MCF 10A (cell line): ENCODE data around the gene BRINP3. TPM values are rescaled to one million over a fixed set of nuclear protein-coding genes. Genes with fewer than 3 reads are reported as not detected.

Source experiments
- BruUV-seq: library from RNA; stranded (reverse); fragments of 400-500 nt; replicated peaks from 2 replicates; lab custom pipeline; 2021; lab: Mats Ljungman, UMichigan
- CTCF ChIA-PET: fragments of 300-600 bp; sonication (Branson Sonifier 250); formaldehyde crosslinking; extraction: SDS; loops from one replicate; lab custom pipeline; 2021; ENCODE audit warnings: antibody characterized with exemption, inconsistent platforms; lab: Yijun Ruan, JAX
- POLR2A ChIA-PET: fragments of 300-600, 350-650 bp; sonication (Branson Sonifier 250); formaldehyde crosslinking; extraction: SDS; loops from one replicate; lab custom pipeline; 2020; ENCODE audit warnings: antibody characterized with exemption, inconsistent platforms; lab: Yijun Ruan, JAX
- DNase-seq: peaks from one replicate; pipeline ENCODE4 v3.0.0-alpha.2; 2018; ENCODE audit not compliant: unreplicated experiment
- H3K27ac Mint-ChIP-seq: one replicate; pipeline ENCODE4 v1.8.0; 2022; ENCODE audit warnings: mild to moderate bottlenecking, low read depth, mixed read lengths; ENCODE audit not compliant: unreplicated experiment
- H3K27me3 Mint-ChIP-seq: one replicate; pipeline ENCODE4 v1.8.0; 2022; ENCODE audit warnings: mixed read lengths; ENCODE audit not compliant: insufficient read depth, unreplicated experiment
- H3K36me3 Mint-ChIP-seq: one replicate; pipeline ENCODE4 v1.8.0; 2022; ENCODE audit warnings: mild to moderate bottlenecking, moderate library complexity, mixed read lengths; ENCODE audit not compliant: insufficient read depth, unreplicated experiment
- H3K4me1 Mint-ChIP-seq: one replicate; pipeline ENCODE4 v1.8.0; 2022; ENCODE audit warnings: mixed read lengths; ENCODE audit not compliant: insufficient read depth, unreplicated experiment
- H3K4me3 Mint-ChIP-seq: one replicate; pipeline ENCODE4 v1.8.0; 2022; ENCODE audit warnings: mild to moderate bottlenecking, moderate library complexity, mixed read lengths; ENCODE audit not compliant: unreplicated experiment
- H3K9me3 Mint-ChIP-seq: one replicate; pipeline ENCODE4 v1.8.0; 2022; ENCODE audit warnings: mixed read lengths; ENCODE audit not compliant: unreplicated experiment
- intact Hi-C: fragments of 100-400 bp; cut with micrococcal nuclease; formaldehyde crosslinking; loops from 2 replicates; pipeline ENCODE4 v1.14.1; 2022
- total RNA-seq: library from RNA; stranded (reverse); gene quantifications from 2 replicates; pipeline ENCODE4 v1.2.3, GENCODE V29; 2022
- TF ChIP-seq, protein P1 (sequence below): fragments of 200-600 bp; IDR thresholded peaks from one replicate; pipeline ENCODE4 v1.8.0; 2022; ENCODE audit warnings: antibody characterized with exemption, mild to moderate bottlenecking; ENCODE audit not compliant: unreplicated experiment

Gene BRINP3
- total RNA-seq, 1 experiment from 2014 or later = 0.26 TPM

DNA sequence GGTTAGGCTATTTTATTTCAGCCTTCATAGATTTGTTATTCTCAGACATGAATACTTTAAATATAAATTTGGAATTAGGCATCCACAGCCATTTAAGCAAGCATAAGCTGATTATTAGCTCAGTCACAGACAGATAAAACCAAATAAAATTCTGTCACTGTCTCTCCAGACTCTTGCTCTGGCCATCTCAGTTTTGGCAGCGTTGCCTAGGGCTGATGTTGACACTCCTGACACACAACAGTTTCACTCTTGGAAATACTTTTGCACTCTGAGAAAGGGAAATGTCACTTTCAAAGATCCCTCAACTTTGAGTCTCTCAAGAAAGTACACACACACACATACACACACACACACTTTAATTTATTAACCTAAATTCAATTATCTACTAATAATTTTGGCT, 372.7 kb downstream of the BRINP3 start:
- ChIA-PET POLR2A (no interaction called here), CTCF (no interaction called here)
- no TSS peak for BruUV-seq
- Mint-ChIP-seq H3K4me1 (no peaks in the 10 kb centered on the region), H3K36me3 (peaks cover 4% of the 10 kb centered on the region), H3K27ac (no peak overlapping the region), H3K27me3 (no peaks in the 10 kb centered on the region), H3K9me3 (no peaks in the 10 kb centered on the region), H3K4me3 (no peak overlapping the region)
- intact Hi-C loops = no loop called here
- TF ChIP-seq, protein P1, sequence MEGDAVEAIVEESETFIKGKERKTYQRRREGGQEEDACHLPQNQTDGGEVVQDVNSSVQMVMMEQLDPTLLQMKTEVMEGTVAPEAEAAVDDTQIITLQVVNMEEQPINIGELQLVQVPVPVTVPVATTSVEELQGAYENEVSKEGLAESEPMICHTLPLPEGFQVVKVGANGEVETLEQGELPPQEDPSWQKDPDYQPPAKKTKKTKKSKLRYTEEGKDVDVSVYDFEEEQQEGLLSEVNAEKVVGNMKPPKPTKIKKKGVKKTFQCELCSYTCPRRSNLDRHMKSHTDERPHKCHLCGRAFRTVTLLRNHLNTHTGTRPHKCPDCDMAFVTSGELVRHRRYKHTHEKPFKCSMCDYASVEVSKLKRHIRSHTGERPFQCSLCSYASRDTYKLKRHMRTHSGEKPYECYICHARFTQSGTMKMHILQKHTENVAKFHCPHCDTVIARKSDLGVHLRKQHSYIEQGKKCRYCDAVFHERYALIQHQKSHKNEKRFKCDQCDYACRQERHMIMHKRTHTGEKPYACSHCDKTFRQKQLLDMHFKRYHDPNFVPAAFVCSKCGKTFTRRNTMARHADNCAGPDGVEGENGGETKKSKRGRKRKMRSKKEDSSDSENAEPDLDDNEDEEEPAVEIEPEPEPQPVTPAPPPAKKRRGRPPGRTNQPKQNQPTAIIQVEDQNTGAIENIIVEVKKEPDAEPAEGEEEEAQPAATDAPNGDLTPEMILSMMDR = no peak
- no peak for DNase-seq

DNA sequence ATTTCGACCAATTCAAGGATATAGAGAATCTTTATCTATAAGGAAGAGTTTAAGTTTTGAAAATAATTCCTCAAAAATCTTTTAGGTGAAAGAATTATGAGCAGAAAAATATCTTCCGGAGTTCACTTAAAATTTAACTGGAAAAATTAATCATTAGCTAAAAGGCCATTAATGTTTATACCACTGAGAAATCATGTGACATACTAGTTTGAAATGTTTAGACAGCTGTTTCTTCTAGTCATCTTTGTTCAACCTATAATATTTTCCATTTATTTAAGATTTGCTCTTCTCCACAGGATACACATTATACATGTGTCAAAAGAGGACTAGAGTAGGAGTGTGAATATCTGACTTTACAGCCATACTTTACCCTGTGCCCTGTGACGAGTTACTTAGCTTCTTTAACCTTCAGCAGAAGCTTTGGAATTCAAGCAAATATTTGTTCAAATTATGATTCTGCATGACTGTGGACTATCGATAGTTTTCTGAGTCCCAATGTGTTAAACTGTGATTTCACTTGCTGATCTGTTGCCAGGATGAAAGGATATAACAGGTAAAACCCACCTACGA, 374.8 kb downstream of the BRINP3 start:
- no TSS peak for BruUV-seq
- H3K4me1 Mint-ChIP-seq = no peaks in the 10 kb centered on the region
- H3K27ac Mint-ChIP-seq = no peak overlapping the region
- POLR2A ChIA-PET = no interaction called here
- no peaks in the 10 kb centered on the region for H3K27me3 Mint-ChIP-seq
- H3K4me3 Mint-ChIP-seq = no peak overlapping the region
- H3K9me3 Mint-ChIP-seq = no peaks in the 10 kb centered on the region
- H3K36me3 Mint-ChIP-seq = peaks cover 4% of the 10 kb centered on the region
- intact Hi-C loops = no loop called here
- TF ChIP-seq, protein P1 = no peak
- no peak for DNase-seq
- CTCF ChIA-PET = no interaction called here

DNA sequence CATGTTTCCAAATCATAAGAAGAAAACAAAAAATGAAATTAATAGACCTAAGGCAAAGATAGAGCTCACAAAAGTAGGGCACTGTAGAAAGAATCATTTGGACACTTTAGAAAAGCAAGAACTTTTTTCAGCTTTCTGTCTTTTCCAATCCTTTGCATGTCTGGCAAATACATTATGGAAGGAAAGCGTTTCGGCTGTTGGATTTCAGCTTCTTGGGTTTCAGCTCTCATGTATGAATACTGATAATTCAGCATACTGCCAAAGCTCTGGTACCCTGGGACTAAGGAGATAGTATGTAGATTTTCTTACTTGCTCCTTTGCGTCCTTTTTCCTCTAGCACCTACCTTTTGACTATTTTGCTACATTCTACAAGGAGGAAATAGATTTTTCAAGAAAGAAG, 375.9 kb downstream of the BRINP3 start:
- no peak for DNase-seq
- intact Hi-C loops = no loop called here
- ChIA-PET CTCF (interaction anchor here (0.7 kb wide), 2 partner anchors 50 to 51 kb away, joined by 3 read pairs; no protein-coding TSS in a partner anchor), POLR2A (interaction anchor here (0.6 to 1.2 kb wide), 2 partner anchors 10 to 23 kb away, joined by 3 to 4 read pairs; no protein-coding TSS in a partner anchor)
- Mint-ChIP-seq H3K4me3 (no peak overlapping the region), H3K27me3 (no peaks in the 10 kb centered on the region), H3K9me3 (no peaks in the 10 kb centered on the region), H3K27ac (no peak overlapping the region), H3K36me3 (peaks cover 4% of the 10 kb centered on the region), H3K4me1 (no peaks in the 10 kb centered on the region)
- TF ChIP-seq, protein P1 = no peak
- no TSS peak for BruUV-seq

DNA sequence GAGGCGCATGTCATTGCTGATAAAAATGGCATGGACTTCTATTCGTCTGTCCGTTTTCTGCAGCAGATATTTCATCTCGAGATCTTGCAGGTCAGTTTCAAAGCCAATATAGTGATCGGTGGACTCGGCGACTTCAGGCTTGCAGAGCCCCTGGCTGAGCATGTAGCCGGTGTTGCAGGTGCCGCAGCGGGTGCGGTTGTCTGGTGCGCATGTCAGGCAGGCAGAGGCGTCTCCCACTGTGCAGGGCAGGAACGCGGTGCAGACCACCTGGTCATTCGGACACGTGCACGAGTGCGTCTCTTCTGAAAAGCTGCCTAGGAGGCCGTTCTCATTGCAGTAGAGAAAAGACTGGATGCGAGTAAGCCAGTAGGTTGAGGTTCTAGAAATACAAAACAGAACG, 378.9 kb downstream of the BRINP3 start:
- Mint-ChIP-seq H3K27ac (no peak overlapping the region), H3K27me3 (no peaks in the 10 kb centered on the region), H3K4me3 (no peak overlapping the region), H3K9me3 (no peaks in the 10 kb centered on the region), H3K36me3 (peaks cover 4% of the 10 kb centered on the region), H3K4me1 (no peaks in the 10 kb centered on the region)
- TF ChIP-seq, protein P1 = no peak
- BruUV-seq = no TSS peak
- intact Hi-C loops = no loop called here
- ChIA-PET CTCF (no interaction called here), POLR2A (interaction anchor here (0.9 kb wide), 1 partner anchor 9 kb away, joined by 3 read pairs; no protein-coding TSS in a partner anchor)
- DNase-seq = no peak
